Measurements from ENCODE around the gene NCKAP5. TPM values are rescaled to one million over a fixed set of nuclear protein-coding genes. Genes with fewer than 3 reads are reported as not detected.

NCKAP5 gene
- total RNA-seq, 1 donor from 2014 or later, result 2.7 TPM

DNA sequence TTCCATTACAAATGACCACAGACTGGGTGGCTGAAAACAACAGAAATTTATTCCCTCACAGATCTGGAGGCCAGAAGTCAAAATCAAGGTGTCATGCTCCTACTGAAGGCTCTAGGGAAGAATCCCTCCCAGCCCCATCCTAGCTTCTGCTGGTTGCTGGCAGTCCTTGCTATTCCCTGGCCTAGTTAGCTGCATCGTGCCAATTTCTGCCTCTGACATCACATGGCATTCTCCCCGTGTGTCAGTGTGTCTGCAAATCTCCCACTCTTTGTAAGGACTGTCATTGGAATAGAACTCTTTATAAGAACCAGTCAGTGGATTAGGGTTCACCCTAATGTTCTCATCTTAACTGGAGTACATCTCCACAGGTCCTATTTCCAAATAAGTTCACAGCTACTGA lies 30.5 kb upstream of the NCKAP5 start:
- H3K9me3 Mint-ChIP-seq (ENCODE audit: unreplicated experiment), result peaks cover 2% of the 10 kb centered on the region
- FAIRE-seq (no peak), DNase-seq (ENCODE audit: low read depth) (no peak)
- Histone ChIP-seq H3K9ac (ENCODE audit: low read length) (no peak overlapping the region), H3K79me2 (ENCODE audit: insufficient read depth, low read length) (no peaks in the 10 kb centered on the region), H3K27me3 (ENCODE audit: insufficient read depth, low read length) (no peaks in the 10 kb centered on the region), H3K27ac (ENCODE audit: low read depth, low read length) (no peak overlapping the region), H4K20me1 (ENCODE audit: insufficient read depth, low read length) (no peaks in the 10 kb centered on the region), H3K4me2 (ENCODE audit: low read length) (no peak overlapping the region), H2AFZ (ENCODE audit: low read depth, low read length) (no peak overlapping the region), H3K4me1 (ENCODE audit: insufficient read depth, low read length) (peaks cover 9% of the 10 kb centered on the region), H3K4me3 (ENCODE audit: insufficient read depth, low read depth, low read length) (no peak overlapping the region), H3K9me3 (ENCODE audit: insufficient read depth, low read depth, low read length) (no peaks in the 10 kb centered on the region), H3K36me3 (ENCODE audit: insufficient read depth, low read length) (no peaks in the 10 kb centered on the region)
- TF ChIP-seq, protein P1, sequence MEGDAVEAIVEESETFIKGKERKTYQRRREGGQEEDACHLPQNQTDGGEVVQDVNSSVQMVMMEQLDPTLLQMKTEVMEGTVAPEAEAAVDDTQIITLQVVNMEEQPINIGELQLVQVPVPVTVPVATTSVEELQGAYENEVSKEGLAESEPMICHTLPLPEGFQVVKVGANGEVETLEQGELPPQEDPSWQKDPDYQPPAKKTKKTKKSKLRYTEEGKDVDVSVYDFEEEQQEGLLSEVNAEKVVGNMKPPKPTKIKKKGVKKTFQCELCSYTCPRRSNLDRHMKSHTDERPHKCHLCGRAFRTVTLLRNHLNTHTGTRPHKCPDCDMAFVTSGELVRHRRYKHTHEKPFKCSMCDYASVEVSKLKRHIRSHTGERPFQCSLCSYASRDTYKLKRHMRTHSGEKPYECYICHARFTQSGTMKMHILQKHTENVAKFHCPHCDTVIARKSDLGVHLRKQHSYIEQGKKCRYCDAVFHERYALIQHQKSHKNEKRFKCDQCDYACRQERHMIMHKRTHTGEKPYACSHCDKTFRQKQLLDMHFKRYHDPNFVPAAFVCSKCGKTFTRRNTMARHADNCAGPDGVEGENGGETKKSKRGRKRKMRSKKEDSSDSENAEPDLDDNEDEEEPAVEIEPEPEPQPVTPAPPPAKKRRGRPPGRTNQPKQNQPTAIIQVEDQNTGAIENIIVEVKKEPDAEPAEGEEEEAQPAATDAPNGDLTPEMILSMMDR (IDR thresholded peaks at IDR 0.05; ENCODE audit: insufficient read depth, low read depth, low read length), result no peak
- no peak for TF ChIP-seq EZH2 (IDR thresholded peaks at IDR 0.05; ENCODE audit: insufficient read depth, low read length)
- H3K27me3 Mint-ChIP-seq (ENCODE audit: low read depth, unreplicated experiment), result peaks cover 10% of the 10 kb centered on the region
- no peak overlapping the region for H3K27ac Mint-ChIP-seq (ENCODE audit: unreplicated experiment)
- H3K4me1 Mint-ChIP-seq (ENCODE audit: low read depth, unreplicated experiment), result peaks cover 26% of the 10 kb centered on the region
- peaks cover 2% of the 10 kb centered on the region for H3K36me3 Mint-ChIP-seq (ENCODE audit: low read depth, unreplicated experiment)
- H3K4me3 Mint-ChIP-seq (ENCODE audit: unreplicated experiment), result no peak overlapping the region

- Histone ChIP-seq H4K20me1 (ENCODE audit: insufficient read depth, low read length) (no peaks in the 10 kb centered on the region), H3K4me3 (ENCODE audit: insufficient read depth, low read depth, low read length) (no peak overlapping the region), H3K4me1 (ENCODE audit: insufficient read depth, low read length) (peaks cover 4% of the 10 kb centered on the region), H3K27me3 (ENCODE audit: insufficient read depth, low read length) (no peaks in the 10 kb centered on the region), H3K9me3 (ENCODE audit: insufficient read depth, low read depth, low read length) (no peaks in the 10 kb centered on the region), H2AFZ (ENCODE audit: low read depth, low read length) (no peak overlapping the region), H3K4me2 (ENCODE audit: low read length) (no peak overlapping the region), H3K9ac (ENCODE audit: low read length) (no peak overlapping the region), H3K27ac (ENCODE audit: low read depth, low read length) (no peak overlapping the region), H3K79me2 (ENCODE audit: insufficient read depth, low read length) (no peaks in the 10 kb centered on the region), H3K36me3 (ENCODE audit: insufficient read depth, low read length) (no peaks in the 10 kb centered on the region)
- peaks cover 10% of the 10 kb centered on the region for H3K27me3 Mint-ChIP-seq (ENCODE audit: low read depth, unreplicated experiment)
- H3K36me3 Mint-ChIP-seq (ENCODE audit: low read depth, unreplicated experiment), result peaks cover 2% of the 10 kb centered on the region
- H3K4me1 Mint-ChIP-seq (ENCODE audit: low read depth, unreplicated experiment), result peaks cover 20% of the 10 kb centered on the region
- H3K9me3 Mint-ChIP-seq (ENCODE audit: unreplicated experiment), result peaks cover 2% of the 10 kb centered on the region
- no peak overlapping the region for H3K4me3 Mint-ChIP-seq (ENCODE audit: unreplicated experiment)
- no peak overlapping the region for H3K27ac Mint-ChIP-seq (ENCODE audit: unreplicated experiment)
- FAIRE-seq (no peak), DNase-seq (ENCODE audit: low read depth) (peak; percentile 40)
- TF ChIP-seq, protein P1 (IDR thresholded peaks at IDR 0.05; ENCODE audit: insufficient read depth, low read depth, low read length), result no peak
- no peak for TF ChIP-seq EZH2 (IDR thresholded peaks at IDR 0.05; ENCODE audit: insufficient read depth, low read length)
Observed at GRCh38 chr2:133596701-133597393, 28.6 kb upstream of the NCKAP5 start.

GRCh38 chr2:133591164-133591563 lies 22.9 kb upstream of the NCKAP5 start:
- peak; percentile 32 for DNase-seq (ENCODE audit: low read depth)
- H3K27ac Mint-ChIP-seq (ENCODE audit: unreplicated experiment), result no peak overlapping the region
- no peaks in the 10 kb centered on the region for H3K36me3 ChIP-seq (ENCODE audit: insufficient read depth, low read length)
- FAIRE-seq, result no peak
- H3K9me3 ChIP-seq (ENCODE audit: insufficient read depth, low read depth, low read length), result no peaks in the 10 kb centered on the region
- no peak overlapping the region for H2AFZ ChIP-seq (ENCODE audit: low read depth, low read length)
- H3K4me2 ChIP-seq (ENCODE audit: low read length), result peak overlapping the region; percentile 73
- H3K4me1 Mint-ChIP-seq (ENCODE audit: low read depth, unreplicated experiment), result peaks cover 16% of the 10 kb centered on the region
- peaks cover 7% of the 10 kb centered on the region for H3K4me1 ChIP-seq (ENCODE audit: insufficient read depth, low read length)
- TF ChIP-seq, protein P1 (IDR thresholded peaks at IDR 0.05; ENCODE audit: insufficient read depth, low read depth, low read length), result no peak
- TF ChIP-seq EZH2 (IDR thresholded peaks at IDR 0.05; ENCODE audit: insufficient read depth, low read length), result no peak
- H3K27me3 ChIP-seq (ENCODE audit: insufficient read depth, low read length), result no peaks in the 10 kb centered on the region
- H3K79me2 ChIP-seq (ENCODE audit: insufficient read depth, low read length), result no peaks in the 10 kb centered on the region
- no peaks in the 10 kb centered on the region for H3K9me3 Mint-ChIP-seq (ENCODE audit: unreplicated experiment)
- H3K27ac ChIP-seq (ENCODE audit: low read depth, low read length), result peak overlapping the region; percentile 58
- peak overlapping the region; percentile 54 for H3K9ac ChIP-seq (ENCODE audit: low read length)
- H4K20me1 ChIP-seq (ENCODE audit: insufficient read depth, low read length), result no peaks in the 10 kb centered on the region
- no peak overlapping the region for H3K4me3 ChIP-seq (ENCODE audit: insufficient read depth, low read depth, low read length)
- no peak overlapping the region for H3K4me3 Mint-ChIP-seq (ENCODE audit: unreplicated experiment)
- H3K27me3 Mint-ChIP-seq (ENCODE audit: low read depth, unreplicated experiment), result peaks cover 4% of the 10 kb centered on the region
- H3K36me3 Mint-ChIP-seq (ENCODE audit: low read depth, unreplicated experiment), result no peaks in the 10 kb centered on the region
